Measurements from ENCODE around the gene BTBD9. TPM values are rescaled to one million over a fixed set of nuclear protein-coding genes. Genes with fewer than 3 reads are reported as not detected.

The BTBD9 gene
- total RNA-seq, 2 experiments from 2014 or later, result 8.2 to 12.2 TPM

GRCh38 chr6:38157905-38158304, 481.8 kb downstream of the BTBD9 start:
- Mint-ChIP-seq H3K27ac (no peak overlapping the region), H3K36me3 (ENCODE audit: low read depth) (peaks cover 21% of the 10 kb centered on the region), H3K4me3 (no peak overlapping the region), H3K4me1 (no peaks in the 10 kb centered on the region), H3K27me3 (no peaks in the 10 kb centered on the region), H3K9me3 (ENCODE audit: low read depth) (no peaks in the 10 kb centered on the region)
- ATAC-seq (no peak), DNase-seq (no peak)
- intact Hi-C loops (cut with DNase I, micrococcal nuclease), result no loop called here
- POLR2A ChIA-PET, result no interaction called here
- CTCF ChIA-PET, result no interaction called here

DNA sequence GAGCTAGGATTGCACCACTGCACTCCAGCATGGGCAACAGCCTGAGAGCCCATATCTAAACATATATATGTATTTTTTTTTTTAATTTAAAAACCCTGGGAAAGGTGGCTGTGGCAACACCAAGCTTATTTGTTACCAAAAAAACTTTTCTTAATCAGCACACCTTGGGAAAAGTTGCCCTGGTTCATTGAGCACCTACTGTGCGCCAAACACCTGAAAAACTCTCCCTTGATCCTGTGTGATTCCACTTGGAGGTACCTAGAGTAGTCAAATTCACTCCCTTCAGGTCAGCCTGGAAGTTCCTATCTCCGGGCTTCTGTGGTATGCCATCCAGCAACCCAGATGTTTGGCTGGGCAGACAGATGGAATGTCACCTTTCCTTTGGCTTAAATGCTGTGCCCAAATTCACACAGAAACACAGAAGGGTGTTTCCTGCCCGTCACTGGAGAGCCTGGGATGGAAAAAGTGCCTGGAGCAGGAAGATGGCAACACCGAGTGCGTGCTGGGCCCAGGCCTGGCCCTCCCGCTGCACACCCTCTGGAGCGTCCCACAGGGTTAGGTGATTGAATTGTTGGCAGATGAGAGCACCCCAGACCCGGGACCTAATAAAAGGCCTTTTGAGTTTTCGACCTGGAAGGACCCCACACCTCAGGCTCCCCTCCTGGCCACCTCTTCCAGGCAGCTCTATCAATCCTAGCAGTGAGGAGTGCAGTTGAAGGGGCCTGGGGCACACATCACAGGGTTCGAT, 482.7 kb downstream of the BTBD9 start:
- peaks cover 21% of the 10 kb centered on the region for H3K36me3 Mint-ChIP-seq (ENCODE audit: low read depth)
- no peak overlapping the region for H3K4me3 Mint-ChIP-seq
- no peak for ATAC-seq
- H3K27me3 Mint-ChIP-seq, result no peaks in the 10 kb centered on the region
- no peaks in the 10 kb centered on the region for H3K9me3 Mint-ChIP-seq (ENCODE audit: low read depth)
- intact Hi-C loops (cut with DNase I, micrococcal nuclease), result no loop called here
- no peaks in the 10 kb centered on the region for H3K4me1 Mint-ChIP-seq
- ChIA-PET POLR2A (no interaction called here), CTCF (interaction anchor here (1.1 kb wide), 1 partner anchor 133 kb away, joined by 3 read pairs; no protein-coding TSS in a partner anchor)
- DNase-seq, result no peak
- H3K27ac Mint-ChIP-seq, result no peak overlapping the region

- no peaks in the 10 kb centered on the region for H3K4me1 Mint-ChIP-seq
- peak overlapping the region; percentile 11 for H3K27ac Mint-ChIP-seq
- intact Hi-C loops (cut with DNase I, micrococcal nuclease), result no loop called here
- H3K9me3 Mint-ChIP-seq (ENCODE audit: low read depth), result no peaks in the 10 kb centered on the region
- no peak overlapping the region for H3K4me3 Mint-ChIP-seq
- no peak for DNase-seq
- ChIA-PET CTCF (interaction anchor here (0.6 to 1.1 kb wide), 3 partner anchors 132 to 359 kb away, joined by 3 to 4 read pairs (median 4); no protein-coding TSS in a partner anchor), POLR2A (no interaction called here)
- ATAC-seq, result no peak
- no peaks in the 10 kb centered on the region for H3K27me3 Mint-ChIP-seq
- peaks cover 20% of the 10 kb centered on the region for H3K36me3 Mint-ChIP-seq (ENCODE audit: low read depth)
Observed at GRCh38 chr6:38155621-38156204, 484.0 kb downstream of the BTBD9 start.

DNA sequence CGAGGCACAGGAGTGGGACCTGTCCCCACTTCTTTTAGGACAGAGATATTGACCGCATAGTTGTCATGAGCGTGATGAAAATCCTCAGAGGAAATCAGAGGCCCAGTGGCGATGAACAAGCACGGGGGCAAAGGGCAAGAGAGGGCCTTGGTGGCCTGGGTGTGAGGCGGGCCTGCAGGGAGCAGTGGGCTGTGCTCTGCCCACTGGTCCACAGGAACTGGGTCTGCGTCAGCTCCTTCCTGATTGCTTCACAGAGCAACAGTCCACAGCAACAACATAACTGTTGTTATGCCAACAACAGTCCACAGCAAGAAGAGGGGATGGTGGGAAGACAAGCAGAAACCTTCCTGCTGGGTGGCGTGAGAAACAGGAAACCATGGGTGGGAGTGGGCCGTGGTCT, 484.6 kb downstream of the BTBD9 start:
- no peaks in the 10 kb centered on the region for H3K27me3 Mint-ChIP-seq

GRCh38 chr6:38154731-38155130, 485.0 kb downstream of the BTBD9 start:
- ChIA-PET POLR2A (no interaction called here), CTCF (interaction anchor here (0.6 to 1.5 kb wide), 2 partner anchors 11 to 18 kb away, joined by 3 to 4 read pairs; no protein-coding TSS in a partner anchor)
- ATAC-seq, result no peak
- Mint-ChIP-seq H3K4me3 (no peak overlapping the region), H3K36me3 (ENCODE audit: low read depth) (peaks cover 13% of the 10 kb centered on the region), H3K9me3 (ENCODE audit: low read depth) (no peaks in the 10 kb centered on the region), H3K27ac (peak overlapping the region; percentile 55), H3K4me1 (no peaks in the 10 kb centered on the region), H3K27me3 (no peaks in the 10 kb centered on the region)
- intact Hi-C loops (cut with DNase I, micrococcal nuclease), result no loop called here
- DNase-seq, result no peak

More for the DNA sequence above, 484.6 kb downstream of the BTBD9 start:
- DNase-seq, result no peak
- H3K27ac Mint-ChIP-seq, result peak overlapping the region; percentile 55
- H3K4me1 Mint-ChIP-seq, result no peaks in the 10 kb centered on the region
- ChIA-PET CTCF (interaction anchor here (0.6 kb wide), 1 partner anchor 360 kb away, joined by 4 read pairs; no protein-coding TSS in a partner anchor), POLR2A (no interaction called here)
- no peaks in the 10 kb centered on the region for H3K9me3 Mint-ChIP-seq (ENCODE audit: low read depth)
- ATAC-seq, result no peak
- H3K4me3 Mint-ChIP-seq, result no peak overlapping the region
- intact Hi-C loops (cut with DNase I, micrococcal nuclease), result no loop called here
- H3K36me3 Mint-ChIP-seq (ENCODE audit: low read depth), result peaks cover 15% of the 10 kb centered on the region

- Mint-ChIP-seq H3K9me3 (ENCODE audit: low read depth) (no peaks in the 10 kb centered on the region), H3K27ac (no peak overlapping the region), H3K27me3 (no peaks in the 10 kb centered on the region), H3K36me3 (ENCODE audit: low read depth) (peaks cover 11% of the 10 kb centered on the region), H3K4me1 (no peaks in the 10 kb centered on the region), H3K4me3 (no peak overlapping the region)
- CTCF ChIA-PET, result interaction anchor here (1.0 to 1.5 kb wide), 2 partner anchors 11 to 27 kb away, joined by 4 to 5 read pairs; no protein-coding TSS in a partner anchor
- intact Hi-C loops (cut with DNase I, micrococcal nuclease), result no loop called here
- POLR2A ChIA-PET, result no interaction called here
- ATAC-seq, result no peak
- no peak for DNase-seq
Observed at GRCh38 chr6:38153798-38154345, 485.9 kb downstream of the BTBD9 start.

GRCh38 chr6:38153076-38153797, 486.5 kb downstream of the BTBD9 start:
- intact Hi-C loops (cut with DNase I, micrococcal nuclease), result no loop called here
- Mint-ChIP-seq H3K9me3 (ENCODE audit: low read depth) (no peaks in the 10 kb centered on the region), H3K4me3 (no peak overlapping the region), H3K4me1 (no peaks in the 10 kb centered on the region), H3K36me3 (ENCODE audit: low read depth) (peaks cover 7% of the 10 kb centered on the region), H3K27ac (no peak overlapping the region), H3K27me3 (no peaks in the 10 kb centered on the region)
- CTCF ChIA-PET, result interaction anchor here (0.7 to 1.5 kb wide), 4 partner anchors 10 to 1419 kb away, joined by 3 to 5 read pairs (median 4); no protein-coding TSS in a partner anchor
- POLR2A ChIA-PET, result no interaction called here
- DNase-seq (no peak), ATAC-seq (no peak)

GRCh38 chr6:38152620-38153019, 487.1 kb downstream of the BTBD9 start:
- Mint-ChIP-seq H3K36me3 (ENCODE audit: low read depth) (peaks cover 6% of the 10 kb centered on the region), H3K4me3 (no peak overlapping the region), H3K27ac (no peak overlapping the region), H3K4me1 (no peaks in the 10 kb centered on the region), H3K9me3 (ENCODE audit: low read depth) (no peaks in the 10 kb centered on the region), H3K27me3 (no peaks in the 10 kb centered on the region)
- CTCF ChIA-PET, result interaction anchor here (0.7 to 1.0 kb wide), 3 partner anchors 25 to 1418 kb away, joined by 3 to 5 read pairs (median 3); no protein-coding TSS in a partner anchor
- ATAC-seq (no peak), DNase-seq (no peak)
- POLR2A ChIA-PET, result no interaction called here
- intact Hi-C loops (cut with DNase I, micrococcal nuclease), result no loop called here

GRCh38 chr6:38151580-38152500, 487.9 kb downstream of the BTBD9 start:
- ATAC-seq (no peak), DNase-seq (no peak)
- Mint-ChIP-seq H3K4me3 (no peak overlapping the region), H3K27ac (no peak overlapping the region), H3K27me3 (no peaks in the 10 kb centered on the region), H3K9me3 (ENCODE audit: low read depth) (no peaks in the 10 kb centered on the region), H3K36me3 (ENCODE audit: low read depth) (peaks cover 3% of the 10 kb centered on the region), H3K4me1 (no peaks in the 10 kb centered on the region)
- intact Hi-C loops (cut with DNase I, micrococcal nuclease), result no loop called here
- ChIA-PET POLR2A (no interaction called here), CTCF (interaction anchor here (0.5 kb wide), 1 partner anchor 817 kb away, joined by 3 read pairs; no protein-coding TSS in a partner anchor)

- Mint-ChIP-seq H3K27me3 (no peaks in the 10 kb centered on the region), H3K4me1 (no peaks in the 10 kb centered on the region), H3K4me3 (no peak overlapping the region), H3K27ac (peak overlapping the region; percentile 12), H3K9me3 (ENCODE audit: low read depth) (no peaks in the 10 kb centered on the region), H3K36me3 (ENCODE audit: low read depth) (peaks cover 3% of the 10 kb centered on the region)
- ChIA-PET POLR2A (no interaction called here), CTCF (no interaction called here)
- ATAC-seq, result no peak
- no peak for DNase-seq
- intact Hi-C loops (cut with DNase I, micrococcal nuclease), result no loop called here
Observed at GRCh38 chr6:38150681-38151296, 488.9 kb downstream of the BTBD9 start.
